Measurements from ENCODE around the gene DIPK2A. TPM values are rescaled to one million over a fixed set of nuclear protein-coding genes. Genes with fewer than 3 reads are reported as not detected.

Gene DIPK2A
- total and polyA plus RNA-seq, 2 donors (not counting 3 experiments of a cell fraction or from before 2014, with no cell fraction given): 18.9 to 43.0 TPM

DNA sequence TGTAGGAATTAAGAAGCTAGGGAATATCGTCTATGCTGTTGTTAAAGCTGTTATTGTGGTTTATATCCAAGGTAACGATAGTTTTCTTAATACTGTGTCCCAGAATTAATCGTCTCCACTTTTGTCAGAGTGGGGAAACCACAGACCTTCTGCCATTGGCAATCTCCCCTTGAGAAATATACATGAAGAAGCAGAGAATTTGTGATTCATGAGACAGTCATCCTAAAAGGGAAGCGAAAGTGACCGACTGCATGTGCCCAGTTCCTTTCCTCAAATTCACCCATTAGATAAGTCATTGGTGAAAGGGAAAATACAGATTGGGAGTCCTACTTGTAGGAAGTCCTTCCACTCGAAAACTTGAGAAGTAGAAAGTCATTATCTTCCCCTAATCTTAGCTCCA, 26.6 kb downstream of the DIPK2A start:
- intact Hi-C loops (cut with micrococcal nuclease): no loop called here
- Histone ChIP-seq H3K9ac (replicated peaks; ENCODE audit: extremely low read depth, insufficient read depth, low read length) (no peak overlapping the region), H3K9me3 (replicated peaks; ENCODE audit: control insufficient read depth, insufficient read depth, low read length) (no peaks in the 10 kb centered on the region), H2AFZ (ENCODE audit: low read depth, low read length) (no peak overlapping the region), H3K79me2 (ENCODE audit: control insufficient read depth, insufficient read depth, low read length) (no peaks in the 10 kb centered on the region), H3K4me3 (replicated peaks in 1 of 3; ENCODE audit: insufficient read depth in 1 of 3, low read depth in 1 of 3, low read length in 3 of 3) (no peak overlapping the region), H4K20me1 (replicated peaks; ENCODE audit: control insufficient read depth, extremely low read depth, insufficient read depth, low read length) (no peaks in the 10 kb centered on the region), H3K27me3 (ENCODE audit: control insufficient read depth in 2 of 2, insufficient read depth in 2 of 2, low read length in 2 of 2) (no peaks in the 10 kb centered on the region), H3K36me3 (ENCODE audit: control insufficient read depth in 2 of 2, extremely low read depth in 1 of 2, insufficient read depth in 2 of 2, low read length in 2 of 2) (peaks cover 0 to 4% of the 10 kb centered on the region in 2 experiments), H3K27ac (ENCODE audit: insufficient read depth, low read depth, low read length) (no peak overlapping the region), H3K4me1 (ENCODE audit: control insufficient read depth, extremely low read depth, insufficient read depth, low read length) (peaks cover 3% of the 10 kb centered on the region), H3K9me1 (replicated peaks; ENCODE audit: control insufficient read depth, extremely low read depth, insufficient read depth, low read length) (no peaks in the 10 kb centered on the region), H3K4me2 (ENCODE audit: insufficient read depth, low read length) (no peak overlapping the region)
- TF ChIP-seq POLR2AphosphoS5 (IDR thresholded peaks at IDR 0.05; ENCODE audit: insufficient read depth, low read depth, low read length) (no peak), MYC (IDR thresholded peaks at IDR 0.05; ENCODE audit: low read depth, low read length) (no peak), FOS (IDR thresholded peaks at IDR 0.05; ENCODE audit: borderline replicate concordance, insufficient read depth, low read length) (peak; percentile 40), GATA2 (IDR thresholded peaks at IDR 0.05; ENCODE audit: insufficient read depth, insufficient read length, low read depth, low read length) (no peak), POLR2A (IDR thresholded peaks at IDR 0.05; ENCODE audit: low read depth, low read length) (no peak)
- TF ChIP-seq, protein P1, sequence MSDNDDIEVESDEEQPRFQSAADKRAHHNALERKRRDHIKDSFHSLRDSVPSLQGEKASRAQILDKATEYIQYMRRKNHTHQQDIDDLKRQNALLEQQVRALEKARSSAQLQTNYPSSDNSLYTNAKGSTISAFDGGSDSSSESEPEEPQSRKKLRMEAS (IDR thresholded peaks at IDR 0.05; ENCODE audit: insufficient read depth, insufficient read length): no peak
- TF ChIP-seq, protein P2, sequence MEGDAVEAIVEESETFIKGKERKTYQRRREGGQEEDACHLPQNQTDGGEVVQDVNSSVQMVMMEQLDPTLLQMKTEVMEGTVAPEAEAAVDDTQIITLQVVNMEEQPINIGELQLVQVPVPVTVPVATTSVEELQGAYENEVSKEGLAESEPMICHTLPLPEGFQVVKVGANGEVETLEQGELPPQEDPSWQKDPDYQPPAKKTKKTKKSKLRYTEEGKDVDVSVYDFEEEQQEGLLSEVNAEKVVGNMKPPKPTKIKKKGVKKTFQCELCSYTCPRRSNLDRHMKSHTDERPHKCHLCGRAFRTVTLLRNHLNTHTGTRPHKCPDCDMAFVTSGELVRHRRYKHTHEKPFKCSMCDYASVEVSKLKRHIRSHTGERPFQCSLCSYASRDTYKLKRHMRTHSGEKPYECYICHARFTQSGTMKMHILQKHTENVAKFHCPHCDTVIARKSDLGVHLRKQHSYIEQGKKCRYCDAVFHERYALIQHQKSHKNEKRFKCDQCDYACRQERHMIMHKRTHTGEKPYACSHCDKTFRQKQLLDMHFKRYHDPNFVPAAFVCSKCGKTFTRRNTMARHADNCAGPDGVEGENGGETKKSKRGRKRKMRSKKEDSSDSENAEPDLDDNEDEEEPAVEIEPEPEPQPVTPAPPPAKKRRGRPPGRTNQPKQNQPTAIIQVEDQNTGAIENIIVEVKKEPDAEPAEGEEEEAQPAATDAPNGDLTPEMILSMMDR (IDR thresholded peaks at IDR 0.05; ENCODE audit: extremely low read depth in 1 of 2, insufficient read depth in 1 of 2, low read depth in 1 of 2, low read length in 2 of 2): no peak
- dilution Hi-C loops (cut with MboI; ENCODE audit: extremely low pct_ligation_motif_present, low sequenced_read_pairs): no loop called here
- FAIRE-seq (no peak), DNase-seq (ENCODE audit: low read depth, low spot score) (no peak)
- ChIA-PET CTCF (no interaction called here), POLR2A (no interaction called here)
- no TSS peak for BruUV-seq (replicated peaks)
